Ramos (cell line): ENCODE data around the gene SFXN4.

Experiments
- in situ Hi-C: fragments of 300-500 bp; cut with MboI; formaldehyde crosslinking; loops from one replicate; pipeline ENCODE4 v1.14.3; 2022; ENCODE audit warnings: low sequenced_read_pairs; ENCODE audit not compliant: unreplicated experiment

Gene SFXN4, protein sequence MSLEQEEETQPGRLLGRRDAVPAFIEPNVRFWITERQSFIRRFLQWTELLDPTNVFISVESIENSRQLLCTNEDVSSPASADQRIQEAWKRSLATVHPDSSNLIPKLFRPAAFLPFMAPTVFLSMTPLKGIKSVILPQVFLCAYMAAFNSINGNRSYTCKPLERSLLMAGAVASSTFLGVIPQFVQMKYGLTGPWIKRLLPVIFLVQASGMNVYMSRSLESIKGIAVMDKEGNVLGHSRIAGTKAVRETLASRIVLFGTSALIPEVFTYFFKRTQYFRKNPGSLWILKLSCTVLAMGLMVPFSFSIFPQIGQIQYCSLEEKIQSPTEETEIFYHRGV

DNA sequence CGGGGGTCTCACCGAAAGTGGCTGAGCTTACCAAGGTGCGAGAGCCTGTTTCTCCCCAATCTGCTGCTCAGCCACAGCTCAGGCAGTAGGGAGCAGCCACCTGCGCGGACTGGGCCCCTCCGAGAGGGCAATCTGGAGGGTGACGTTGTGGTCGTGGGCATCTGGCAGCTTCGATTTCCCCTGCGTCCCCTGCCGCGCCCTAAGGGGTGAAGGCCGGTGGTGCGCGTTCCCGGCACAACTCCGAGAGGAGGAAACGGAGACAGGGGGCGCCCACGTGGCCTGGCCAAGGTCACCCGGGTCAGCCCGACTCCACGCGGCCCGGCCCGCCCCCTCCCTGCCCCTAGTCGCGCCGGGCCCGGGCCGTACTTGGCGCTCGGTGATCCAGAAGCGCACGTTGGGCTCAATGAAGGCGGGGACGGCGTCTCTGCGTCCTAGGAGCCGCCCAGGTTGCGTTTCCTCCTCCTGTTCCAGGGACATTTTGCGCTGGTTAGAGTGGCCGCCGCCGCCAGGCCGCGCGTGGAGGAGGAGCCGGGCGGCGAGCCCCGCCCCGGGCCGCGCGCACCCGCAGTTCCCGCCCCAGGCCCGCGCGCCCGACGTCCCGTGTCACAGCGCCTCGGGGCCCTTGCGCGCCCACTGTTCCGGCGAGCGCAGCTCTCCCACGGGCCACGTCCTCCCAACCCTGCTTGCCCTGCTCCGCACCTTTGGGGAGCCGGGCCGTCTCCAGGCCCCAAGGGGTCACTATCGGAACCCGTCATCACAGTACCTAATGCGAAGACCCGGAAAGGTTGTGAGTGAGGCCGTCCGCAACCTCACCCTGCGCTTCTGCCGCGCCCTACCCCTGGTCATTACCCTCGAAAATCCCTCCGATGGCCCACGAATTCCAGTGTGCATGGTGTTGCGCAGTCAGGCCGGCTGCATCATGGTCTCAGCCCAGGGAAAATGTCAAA lies at the start of gene SFXN4:
SFXN4 (minus strand) TSS at position 544 of the 947 bp plus-strand sequence; CDS start at position 477, 67 bp downstream.
- in situ Hi-C loops: loop anchor here (25.0 kb wide), 1 partner anchor 403 kb away; the partner anchor contains the start of gene CACUL1

DNA sequence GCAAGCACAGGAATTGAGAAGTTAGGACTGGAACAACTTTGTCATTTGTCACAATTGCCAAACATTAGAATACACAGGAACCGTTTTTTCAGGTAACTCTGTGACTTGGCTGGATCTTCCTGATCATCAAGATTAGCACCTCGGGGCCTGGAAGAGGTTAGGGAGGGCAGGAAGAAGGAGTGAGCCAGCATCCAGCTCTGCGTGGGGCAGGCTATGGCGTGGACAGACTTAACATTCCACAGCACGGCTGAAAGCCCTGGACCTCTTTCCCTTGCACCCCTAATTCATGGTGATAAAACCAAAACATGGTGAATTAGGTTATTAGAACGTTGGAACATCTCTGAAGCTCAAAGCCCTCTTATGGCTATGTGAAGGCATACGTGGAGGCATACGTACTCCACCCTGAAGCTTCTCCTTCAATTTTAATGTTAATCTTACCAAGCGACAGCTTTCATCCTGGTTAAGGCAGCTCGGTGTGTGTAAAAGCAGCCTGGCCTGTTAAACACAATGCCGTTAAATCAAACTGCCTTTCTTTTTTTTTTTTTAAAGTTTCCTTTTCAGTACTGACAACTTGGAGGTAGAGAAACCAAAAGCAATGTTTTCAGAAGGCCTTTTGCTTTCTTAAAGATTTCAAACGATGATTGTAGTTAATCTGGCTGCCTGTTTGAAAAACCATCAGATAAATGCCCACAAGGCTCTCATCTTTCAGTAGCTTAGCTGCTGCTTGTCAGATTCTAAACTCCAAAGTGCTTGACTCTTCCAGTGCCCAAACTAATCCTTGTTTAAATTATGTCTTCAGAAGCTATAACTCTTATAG lies 46.3 kb upstream of the SFXN4 start:
- in situ Hi-C loops: no loop called here

DNA sequence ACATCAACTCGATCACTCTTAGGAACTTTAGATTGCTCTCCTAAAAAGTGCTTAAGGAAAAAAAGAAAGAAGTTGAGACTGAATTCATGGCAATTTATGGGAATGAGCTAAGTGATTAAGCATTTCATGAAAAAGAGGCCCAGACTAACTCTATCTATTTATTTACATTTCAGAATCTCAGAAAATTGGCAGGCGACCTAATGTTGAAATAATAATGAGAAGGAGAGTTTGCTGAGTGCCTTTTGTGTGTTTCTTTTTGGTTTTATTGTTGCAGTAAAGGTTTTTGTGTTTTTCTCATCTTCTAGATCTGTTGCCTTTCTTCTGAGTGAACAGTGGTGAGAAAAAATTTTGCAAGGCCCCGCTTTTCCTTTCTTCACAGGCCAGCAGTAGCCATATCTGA lies 45.7 kb upstream of the SFXN4 start:
- in situ Hi-C loops: no loop called here

DNA sequence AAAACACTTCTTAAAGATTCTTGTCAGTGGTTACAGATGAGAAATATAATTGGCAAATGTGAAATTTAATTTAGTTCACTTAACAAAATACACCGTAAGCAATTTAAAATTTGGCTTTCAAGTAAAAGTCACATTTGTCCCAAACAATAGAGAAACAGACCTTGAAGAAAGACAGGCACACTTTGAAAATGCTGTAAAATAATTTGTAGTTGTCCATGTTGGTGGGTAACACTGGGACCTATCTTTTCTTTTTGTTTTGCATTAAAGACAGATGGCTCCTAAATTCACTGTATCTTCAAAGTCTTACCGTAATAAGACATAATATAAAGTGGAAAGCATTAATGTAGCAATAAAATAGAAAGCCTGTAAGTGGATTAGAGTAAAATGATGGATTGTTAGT lies 45.1 kb upstream of the SFXN4 start:
- in situ Hi-C loops: no loop called here

DNA sequence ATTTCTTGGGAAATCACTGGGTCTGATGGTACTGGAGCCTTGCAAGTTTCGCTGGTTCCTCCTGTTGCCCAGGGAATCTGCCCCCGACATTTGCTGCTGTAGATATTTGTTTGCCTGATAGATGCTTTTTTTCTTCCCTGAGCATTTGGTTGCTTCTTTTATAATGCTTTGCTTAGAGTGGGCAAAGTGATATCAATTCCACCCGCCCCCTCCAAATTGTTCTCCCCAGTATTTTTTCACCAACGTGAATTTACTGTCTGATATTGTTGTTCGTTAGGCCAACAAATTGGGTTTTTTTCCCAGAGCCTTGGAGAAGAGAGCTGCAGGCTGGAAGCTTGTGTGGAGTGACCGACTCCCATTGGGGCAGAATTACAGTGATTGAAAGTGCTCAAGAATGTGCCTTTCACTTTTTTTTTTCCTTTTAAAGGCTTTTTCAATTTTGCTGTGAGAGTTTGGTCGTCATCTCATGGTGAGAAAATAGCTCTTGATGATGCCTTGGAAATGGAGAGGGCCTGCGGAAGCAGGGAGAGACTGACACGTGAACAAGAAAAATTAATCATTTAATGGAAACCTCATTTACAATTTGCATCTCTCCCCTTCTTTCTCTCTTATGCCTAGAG lies 44.3 kb upstream of the SFXN4 start:
- in situ Hi-C loops: loop anchor here (5.0 kb wide), 1 partner anchor 207 kb away; no protein-coding TSS in a partner anchor

DNA sequence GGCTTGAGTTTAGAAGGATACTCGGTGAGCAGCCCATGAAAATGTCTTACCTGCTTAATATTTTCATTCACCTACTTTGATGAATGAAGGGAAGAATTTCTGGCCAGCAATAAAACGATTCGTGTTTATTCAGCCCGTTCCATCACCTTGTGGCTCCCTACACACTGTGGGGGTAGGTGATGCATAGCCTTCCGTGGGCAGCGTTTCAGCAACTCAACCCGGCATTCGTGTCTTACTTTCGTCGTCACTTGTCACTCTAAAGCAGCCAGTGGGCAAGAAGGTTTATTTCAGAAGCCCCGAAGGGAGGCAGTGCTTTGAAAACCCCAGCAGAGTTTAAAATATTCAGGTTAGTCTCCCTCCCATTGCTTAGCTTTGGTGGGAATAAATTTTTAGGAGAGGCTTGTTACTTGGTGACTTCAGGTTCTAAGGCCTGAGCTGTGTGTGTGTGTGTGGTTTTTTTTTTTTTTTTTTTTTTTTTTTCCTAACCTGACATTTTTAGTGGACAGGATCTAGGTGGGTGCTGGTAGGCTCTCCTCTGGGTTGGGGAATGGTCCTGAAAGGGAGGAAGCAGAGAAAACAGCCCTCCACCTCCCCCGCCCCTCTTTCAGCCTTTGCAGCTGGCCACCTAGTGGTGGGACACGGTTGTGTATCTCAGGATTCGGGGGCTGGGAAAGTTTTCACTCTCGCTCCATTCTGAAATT lies 43.7 kb upstream of the SFXN4 start:
- in situ Hi-C loops: loop anchor here (5.0 kb wide), 1 partner anchor 208 kb away; no protein-coding TSS in a partner anchor

DNA sequence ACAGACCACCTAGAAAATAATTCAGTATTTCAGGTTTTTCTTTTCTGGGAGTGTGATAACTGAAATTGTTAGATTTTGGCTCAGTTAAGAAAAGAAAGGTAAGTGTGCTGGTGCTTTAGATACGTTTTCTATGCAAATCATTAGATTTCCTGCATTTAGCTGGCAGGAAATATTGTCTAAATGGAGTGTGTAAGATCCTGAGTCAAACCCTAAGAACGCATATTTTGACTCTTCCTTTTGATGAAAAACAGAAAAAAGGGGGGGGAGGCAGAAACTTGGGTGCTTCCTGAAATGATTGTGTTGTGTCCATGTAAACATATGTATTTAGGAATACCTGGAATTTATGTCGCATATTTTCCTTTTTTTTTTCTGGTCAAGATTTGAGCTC lies 43.0 kb upstream of the SFXN4 start:
- in situ Hi-C loops: loop anchor here (5.0 kb wide), 1 partner anchor 209 kb away; no protein-coding TSS in a partner anchor

DNA sequence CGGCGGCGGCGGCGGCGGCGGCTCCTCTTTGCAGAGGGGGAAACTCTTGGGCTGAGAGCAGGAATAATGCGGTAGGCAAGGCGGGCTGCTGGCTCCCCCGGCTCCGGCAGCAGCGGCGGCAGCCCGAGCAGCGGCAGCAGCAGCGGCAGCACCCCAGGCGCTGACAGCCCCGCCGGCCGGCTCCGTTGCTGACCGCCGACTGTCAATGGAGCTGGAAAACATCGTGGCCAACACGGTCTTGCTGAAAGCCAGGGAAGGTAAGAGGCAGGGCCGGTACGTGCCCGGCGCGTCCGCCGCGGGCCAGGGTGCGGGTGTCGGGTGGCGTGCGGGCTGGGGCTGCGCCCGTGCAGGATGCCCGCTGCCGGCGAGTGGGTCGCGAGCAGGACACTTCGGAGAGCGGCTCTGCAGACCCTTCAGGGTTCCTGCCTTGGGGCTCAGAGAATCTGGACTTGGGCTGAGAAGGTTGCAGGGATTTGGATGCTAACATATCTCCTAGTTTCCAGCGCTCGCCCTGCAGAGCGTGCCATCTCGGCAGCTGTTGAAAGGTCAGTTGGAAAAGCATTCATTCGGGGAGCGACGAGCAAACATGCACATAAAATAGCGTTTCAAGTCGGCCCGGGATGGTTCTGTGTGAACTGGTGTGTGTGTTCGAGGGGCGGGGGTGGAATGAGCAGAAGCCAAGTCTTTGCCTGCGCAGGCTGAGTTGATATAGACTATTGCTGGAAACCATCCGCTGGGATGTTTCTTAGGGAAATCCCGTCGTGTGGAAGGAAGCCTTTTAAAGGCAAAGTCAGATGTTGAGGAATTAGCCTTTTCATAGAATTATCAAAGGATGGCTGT lies 42.4 kb upstream of the SFXN4 start:
- in situ Hi-C loops: loop anchor here (5.0 kb wide), 1 partner anchor 209 kb away; no protein-coding TSS in a partner anchor

DNA sequence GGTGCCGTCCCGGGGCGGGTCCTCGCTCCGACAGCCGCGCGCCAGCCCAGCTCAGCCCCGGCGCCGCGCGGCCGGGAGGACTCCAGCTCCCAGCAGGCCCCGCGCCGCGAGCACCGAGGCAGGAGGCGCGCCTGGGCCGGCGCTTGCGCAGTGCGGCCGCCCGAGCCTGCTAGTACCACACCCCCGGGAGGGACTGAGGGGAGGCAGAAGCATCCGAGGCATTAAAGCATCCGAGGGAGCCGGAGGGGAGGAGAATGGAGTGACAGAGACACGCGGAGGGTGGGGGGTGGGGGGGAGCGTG lies 41.8 kb upstream of the SFXN4 start, which contains the start of gene GRK5:
GRK5 (plus strand) TSS at position 206 of the 301 bp plus-strand sequence. CDS start 347 bp downstream, outside the sequence.
- in situ Hi-C loops: loop anchor here (5.0 kb wide), 1 partner anchor 210 kb away; no protein-coding TSS in a partner anchor

DNA sequence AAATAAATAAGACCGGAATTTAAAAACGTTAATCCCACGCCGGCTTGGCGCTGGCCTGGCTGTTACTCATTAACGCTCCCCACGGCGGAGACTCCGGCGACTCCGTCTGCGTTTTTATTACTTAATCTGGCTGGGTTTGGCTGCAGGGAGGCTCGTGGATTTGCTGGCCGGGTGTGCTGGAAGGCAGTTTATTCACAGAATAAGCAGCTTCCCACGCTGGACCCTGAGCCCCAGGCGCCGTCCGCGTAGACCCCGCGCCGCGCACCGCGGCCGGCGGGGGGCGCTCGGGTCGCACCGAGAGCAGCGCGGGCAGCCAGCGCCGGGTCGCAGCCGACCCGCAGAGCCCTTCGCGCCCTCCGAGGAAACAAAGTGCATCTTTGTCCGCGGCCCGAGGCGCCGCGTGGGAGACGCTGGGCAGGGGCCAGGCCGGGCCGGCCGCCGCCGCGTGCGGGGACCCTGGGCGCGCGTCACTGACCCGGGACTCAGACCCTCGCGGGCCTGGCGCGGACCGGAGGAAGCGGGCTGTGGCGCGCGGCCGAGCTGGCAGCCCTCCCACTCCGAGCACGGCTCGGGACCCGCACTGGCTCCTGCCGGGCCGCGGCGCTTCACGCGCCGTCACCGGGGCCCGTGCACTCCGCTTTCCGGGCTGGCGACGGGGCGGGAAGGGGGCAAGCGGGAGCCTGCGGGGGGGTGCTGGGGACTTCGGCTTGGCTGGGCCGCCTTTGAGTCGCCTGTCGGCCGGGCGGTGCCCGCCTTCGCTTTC lies 41.3 kb upstream of the SFXN4 start:
- in situ Hi-C loops: loop anchor here (5.0 kb wide), 1 partner anchor 211 kb away; no protein-coding TSS in a partner anchor

DNA sequence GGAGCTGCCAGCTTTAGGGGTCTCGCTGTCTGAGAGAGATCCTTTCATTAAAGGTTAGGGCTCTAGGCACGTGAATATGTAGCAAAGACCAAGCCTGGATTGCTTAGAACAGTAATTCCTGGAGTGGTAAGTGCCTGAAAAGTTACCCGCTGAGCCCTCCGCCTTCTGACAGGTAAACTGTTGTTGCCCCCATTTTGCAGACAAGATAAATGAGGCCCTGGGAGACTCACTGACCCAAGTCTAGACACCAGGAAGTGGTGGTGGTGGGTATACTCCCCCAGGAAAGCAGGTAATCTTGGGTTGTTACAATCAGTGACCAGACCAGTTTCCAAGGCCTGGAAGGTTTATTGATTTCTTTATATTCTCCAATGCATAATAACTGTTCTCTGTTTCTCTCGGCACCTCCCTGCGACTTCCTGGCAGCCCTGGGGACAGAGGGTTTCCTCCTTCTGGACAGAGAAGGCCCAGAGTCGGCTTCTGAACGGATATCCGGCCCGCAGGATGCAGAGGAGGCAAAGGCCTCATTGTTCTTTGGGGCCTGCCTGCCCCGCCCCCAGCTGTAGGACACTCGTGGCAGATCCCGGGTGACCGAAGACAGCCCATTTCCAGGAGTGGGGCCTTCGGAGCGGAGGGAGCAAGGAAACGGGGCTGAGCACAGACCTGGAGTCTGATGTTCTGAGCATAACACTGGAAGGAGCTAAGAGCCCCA lies 40.5 kb upstream of the SFXN4 start:
- in situ Hi-C loops: loop anchor here (5.0 kb wide), 1 partner anchor 211 kb away; no protein-coding TSS in a partner anchor

DNA sequence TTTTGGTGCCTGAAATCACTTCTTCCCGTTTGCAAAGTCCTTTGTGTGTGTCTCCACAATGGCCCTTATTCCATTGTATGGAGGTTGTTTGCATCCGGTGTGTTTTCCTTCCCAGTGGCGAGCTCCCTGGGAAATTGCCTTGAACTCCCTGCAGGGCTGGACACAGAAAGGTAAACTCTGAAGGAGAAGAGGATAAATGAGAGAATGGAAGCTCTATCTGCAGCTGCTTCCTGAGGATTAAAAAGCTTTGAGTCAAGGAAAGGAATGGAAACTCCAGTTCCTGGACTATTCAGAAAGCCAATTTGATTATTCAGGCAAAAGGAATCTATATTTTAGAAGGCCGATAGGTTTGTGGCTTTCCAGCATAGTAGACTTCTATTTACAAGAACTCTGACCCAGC lies 37.5 kb upstream of the SFXN4 start:
- in situ Hi-C loops: no loop called here

DNA sequence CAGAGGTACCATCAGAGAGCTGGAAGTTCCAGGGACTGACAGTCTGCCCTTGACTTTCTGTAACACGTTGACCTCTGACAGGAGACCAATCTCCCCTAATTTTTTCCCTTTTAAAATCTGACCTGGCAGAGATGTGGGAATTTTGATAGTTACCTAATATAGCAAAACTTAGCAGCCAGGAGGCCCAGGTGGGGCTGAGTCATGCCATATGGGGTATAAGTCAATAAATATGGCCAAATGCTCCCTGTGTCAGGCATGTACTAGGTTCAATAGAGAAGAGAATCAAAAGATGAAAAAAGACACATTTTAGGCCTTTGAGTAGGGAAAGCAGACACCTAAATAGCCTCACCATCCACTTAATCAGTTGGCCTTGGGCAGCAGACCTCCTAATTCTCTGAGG lies 35.7 kb upstream of the SFXN4 start:
- in situ Hi-C loops: no loop called here

DNA sequence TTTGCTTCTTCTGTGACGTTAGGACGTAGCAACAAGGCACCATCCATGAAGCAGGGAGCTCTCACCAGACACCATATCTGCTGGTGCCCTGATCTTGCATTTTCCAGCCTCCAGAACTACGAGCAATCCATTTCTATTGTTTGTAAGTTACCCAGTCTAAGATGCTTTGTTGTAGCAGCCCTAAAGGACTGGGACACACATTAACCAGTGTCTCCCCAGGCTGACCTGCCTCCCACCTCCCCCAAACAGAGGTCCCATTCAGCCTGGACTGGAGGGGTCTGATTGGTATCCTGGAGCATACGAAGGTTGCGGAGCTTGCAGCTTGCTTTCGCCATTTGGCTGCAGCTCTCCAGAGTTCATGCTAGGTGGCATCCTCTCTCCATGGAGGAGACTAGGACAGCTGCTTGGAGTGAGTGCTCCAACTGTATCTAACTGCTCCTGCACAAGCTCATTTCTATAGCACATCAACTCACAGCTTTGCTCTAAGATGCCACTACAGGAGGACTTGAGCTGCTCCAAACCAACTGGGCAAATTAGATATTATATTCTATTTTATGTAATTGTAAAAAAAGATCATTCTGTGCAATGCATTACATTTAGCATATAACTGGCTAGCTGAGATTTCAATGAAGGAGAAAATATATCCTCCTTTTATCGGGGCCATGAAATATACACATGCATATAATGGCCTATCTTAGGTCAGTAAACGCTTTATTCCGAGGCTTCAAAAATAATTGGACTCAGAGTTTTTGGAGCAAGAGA lies 33.9 kb upstream of the SFXN4 start:
- in situ Hi-C loops: loop anchor here (10.0 to 25.0 kb wide), 2 partner anchors 637 to 655 kb away; no protein-coding TSS in a partner anchor

DNA sequence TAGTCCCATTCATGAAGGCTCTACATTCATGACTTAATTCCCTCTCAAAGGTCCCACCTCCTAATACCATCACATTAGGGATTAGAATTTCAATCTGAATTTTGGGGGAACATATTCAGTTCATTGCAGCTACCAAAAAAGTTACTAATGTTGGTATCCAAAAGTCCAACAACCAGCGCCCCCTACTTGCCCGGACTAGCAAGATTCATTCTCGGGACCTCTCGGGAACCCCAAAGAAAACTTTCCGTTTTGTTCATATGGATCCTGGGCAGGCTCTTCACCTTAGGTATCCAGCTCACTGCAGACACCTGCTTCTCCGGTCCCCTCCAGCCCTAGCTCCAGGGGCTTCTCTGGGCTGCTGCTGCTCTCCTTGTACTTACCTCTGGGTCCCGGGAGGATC lies 32.9 kb upstream of the SFXN4 start:
- in situ Hi-C loops: loop anchor here (10.0 to 25.0 kb wide), 2 partner anchors 636 to 656 kb away; no protein-coding TSS in a partner anchor

DNA sequence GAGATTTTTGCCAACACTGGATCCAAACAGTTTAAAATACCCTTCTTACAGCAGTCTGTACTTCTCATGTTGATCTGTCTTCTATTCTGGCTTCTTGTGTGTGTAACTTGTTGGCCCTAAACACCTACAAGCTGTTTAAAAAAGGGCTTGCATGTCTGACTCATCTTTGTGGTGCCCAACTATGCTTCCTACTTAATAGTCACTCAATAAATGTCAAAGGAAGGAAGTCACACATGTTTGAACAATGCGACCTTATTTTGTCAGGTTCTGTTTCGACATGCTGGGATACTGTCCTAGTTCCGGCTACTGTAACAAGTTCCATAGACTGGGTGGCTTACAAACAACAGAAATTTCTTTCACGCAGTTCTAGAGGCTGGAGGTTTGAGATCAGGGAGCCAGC lies 32.4 kb upstream of the SFXN4 start:
- in situ Hi-C loops: loop anchor here (10.0 to 25.0 kb wide), 2 partner anchors 636 to 657 kb away; no protein-coding TSS in a partner anchor
